H1 (cell line): ENCODE results near the gene SCG5.

Source experiments
- CHD1 ChIP-seq: IDR thresholded peaks from 2 replicates; pipeline ENCODE4 v1.6.1; 2012; ENCODE audit warnings: low read depth, low read length, improper control_type of control experiment
- EP300 ChIP-seq, 2 experiments: IDR thresholded peaks; 1 replicate in 1 of 2; 2 replicates in 1 of 2; pipeline ENCODE4 v1.6.1; 2011 to 2012; ENCODE audit warnings: low read depth in 2 of 2, low read length in 2 of 2, mild to moderate bottlenecking in 2 of 2, borderline replicate concordance in 1 of 2, inconsistent platforms in 1 of 2, moderate library complexity in 1 of 2
- EZH2 ChIP-seq: fragments of 200-600 bp; sonication (generic); IDR thresholded peaks from 2 replicates; pipeline ENCODE4 v1.7.1; 2012; ENCODE audit warnings: low read depth, mild to moderate bottlenecking, moderate library complexity, low read length, inconsistent platforms; ENCODE audit not compliant: severe bottlenecking
- GABPA ChIP-seq: IDR thresholded peaks from 2 replicates; pipeline ENCODE4 v1.6.1; 2011; ENCODE audit warnings: mild to moderate bottlenecking, low read length, moderate library complexity, borderline replicate concordance; ENCODE audit not compliant: insufficient read depth
- POLR2A ChIP-seq, 2 experiments: IDR thresholded peaks; 1 replicate in 1 of 2; 2 replicates in 1 of 2; pipeline ENCODE4 v1.6.1; 2011; ENCODE audit warnings: low read depth in 2 of 2, low read length in 2 of 2, mild to moderate bottlenecking in 2 of 2; ENCODE audit errors: control extremely low read depth in 1 of 2
- POLR2AphosphoS5 ChIP-seq: IDR thresholded peaks from 2 replicates; pipeline ENCODE4 v1.6.1; 2011; ENCODE audit warnings: low read depth, low read length
- SIN3A ChIP-seq, 2 experiments: IDR thresholded peaks in 1 of 2; conservative IDR thresholded peaks in 1 of 2; 2 replicates each; pipeline ENCODE4 v1.6.1; 2011 to 2012; ENCODE audit warnings: low read length in 2 of 2, improper control_type of control experiment in 1 of 2, low read depth in 1 of 2, mild to moderate bottlenecking in 1 of 2
- TAF1 ChIP-seq: IDR thresholded peaks from 2 replicates; pipeline ENCODE4 v1.6.1; 2011; ENCODE audit warnings: mild to moderate bottlenecking, low read depth, low read length
- TF ChIP-seq, protein P1 (sequence below), 3 experiments: IDR thresholded peaks; 1 replicate in 2 of 3; 2 replicates in 1 of 3; pipeline versions ENCODE4 v1.5.1 to v1.6.1; 2011; ENCODE audit warnings: low read length in 3 of 3, mild to moderate bottlenecking in 3 of 3, inconsistent platforms in 2 of 3, low read depth in 1 of 3, moderate library complexity in 1 of 3; ENCODE audit not compliant: insufficient read depth in 1 of 3; ENCODE audit errors: control extremely low read depth in 1 of 3

DNA sequence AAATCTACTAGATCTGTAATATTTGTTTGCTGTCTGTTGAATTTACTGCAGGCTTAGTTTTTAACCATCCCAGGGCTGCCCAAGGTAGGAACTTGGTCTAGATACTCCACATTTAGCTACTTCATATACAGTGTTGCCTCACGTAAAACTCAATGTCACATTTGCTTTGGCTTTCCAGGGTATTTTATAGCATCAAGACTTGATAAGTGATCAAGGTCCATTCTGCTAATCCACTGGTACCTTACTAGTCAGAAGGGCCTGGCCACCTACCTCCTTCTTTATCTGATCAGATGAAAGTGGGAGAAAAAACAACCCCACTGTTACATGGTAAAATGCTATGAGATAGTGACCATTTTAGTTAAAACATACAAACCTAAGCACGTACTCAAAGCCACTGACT, 50.8 kb downstream of the SCG5 start:
- TF ChIP-seq POLR2A (IDR thresholded peaks at IDR 0.05; ENCODE audit: control extremely low read depth in 1 of 2, low read depth in 2 of 2, low read length in 2 of 2), result no peak
- TF ChIP-seq, protein P1, sequence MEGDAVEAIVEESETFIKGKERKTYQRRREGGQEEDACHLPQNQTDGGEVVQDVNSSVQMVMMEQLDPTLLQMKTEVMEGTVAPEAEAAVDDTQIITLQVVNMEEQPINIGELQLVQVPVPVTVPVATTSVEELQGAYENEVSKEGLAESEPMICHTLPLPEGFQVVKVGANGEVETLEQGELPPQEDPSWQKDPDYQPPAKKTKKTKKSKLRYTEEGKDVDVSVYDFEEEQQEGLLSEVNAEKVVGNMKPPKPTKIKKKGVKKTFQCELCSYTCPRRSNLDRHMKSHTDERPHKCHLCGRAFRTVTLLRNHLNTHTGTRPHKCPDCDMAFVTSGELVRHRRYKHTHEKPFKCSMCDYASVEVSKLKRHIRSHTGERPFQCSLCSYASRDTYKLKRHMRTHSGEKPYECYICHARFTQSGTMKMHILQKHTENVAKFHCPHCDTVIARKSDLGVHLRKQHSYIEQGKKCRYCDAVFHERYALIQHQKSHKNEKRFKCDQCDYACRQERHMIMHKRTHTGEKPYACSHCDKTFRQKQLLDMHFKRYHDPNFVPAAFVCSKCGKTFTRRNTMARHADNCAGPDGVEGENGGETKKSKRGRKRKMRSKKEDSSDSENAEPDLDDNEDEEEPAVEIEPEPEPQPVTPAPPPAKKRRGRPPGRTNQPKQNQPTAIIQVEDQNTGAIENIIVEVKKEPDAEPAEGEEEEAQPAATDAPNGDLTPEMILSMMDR (IDR thresholded peaks at IDR 0.05; ENCODE audit: control extremely low read depth in 1 of 3, insufficient read depth in 1 of 3, low read depth in 1 of 3, low read length in 3 of 3), result no peak
- no peak for TF ChIP-seq TAF1
- no peak for TF ChIP-seq EZH2
- no peak for TF ChIP-seq POLR2AphosphoS5
- no peak for TF ChIP-seq SIN3A (conservative IDR thresholded peaks at IDR 0.05 in 1 of 2, IDR thresholded peaks at IDR 0.05 in 1 of 2; ENCODE audit: low read depth in 1 of 2, low read length in 2 of 2)
- TF ChIP-seq EP300 (IDR thresholded peaks at IDR 0.05; ENCODE audit: borderline replicate concordance in 1 of 2, low read depth in 2 of 2, low read length in 2 of 2), result no peak
- TF ChIP-seq CHD1, result no peak
- no peak for TF ChIP-seq GABPA
